ENCODE data around the gene MRPL55.

MRPL55 gene

DNA sequence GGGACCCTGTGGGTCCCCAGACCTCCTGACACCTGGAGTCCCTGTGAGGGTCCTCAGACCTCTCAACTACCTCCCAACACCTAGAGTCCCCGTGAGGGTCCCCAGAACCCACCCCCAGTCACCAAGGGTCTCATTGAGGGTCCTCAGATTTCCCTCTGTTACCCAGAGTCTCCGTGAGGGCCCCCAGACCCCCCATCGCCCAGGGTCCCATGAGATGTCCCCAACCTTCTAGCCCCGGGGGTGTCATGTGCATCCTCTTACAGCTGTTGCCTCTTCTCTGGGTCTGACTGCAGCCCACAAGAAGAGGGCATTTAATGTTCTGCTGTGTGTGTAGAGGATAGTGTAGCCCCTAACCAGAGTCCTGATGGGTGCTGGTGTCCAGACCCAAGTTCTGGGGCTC lies 38.7 kb upstream of the MRPL55 start:
- DNase-seq (ENCODE audit: low read depth in 3 of 3): no peak

DNA sequence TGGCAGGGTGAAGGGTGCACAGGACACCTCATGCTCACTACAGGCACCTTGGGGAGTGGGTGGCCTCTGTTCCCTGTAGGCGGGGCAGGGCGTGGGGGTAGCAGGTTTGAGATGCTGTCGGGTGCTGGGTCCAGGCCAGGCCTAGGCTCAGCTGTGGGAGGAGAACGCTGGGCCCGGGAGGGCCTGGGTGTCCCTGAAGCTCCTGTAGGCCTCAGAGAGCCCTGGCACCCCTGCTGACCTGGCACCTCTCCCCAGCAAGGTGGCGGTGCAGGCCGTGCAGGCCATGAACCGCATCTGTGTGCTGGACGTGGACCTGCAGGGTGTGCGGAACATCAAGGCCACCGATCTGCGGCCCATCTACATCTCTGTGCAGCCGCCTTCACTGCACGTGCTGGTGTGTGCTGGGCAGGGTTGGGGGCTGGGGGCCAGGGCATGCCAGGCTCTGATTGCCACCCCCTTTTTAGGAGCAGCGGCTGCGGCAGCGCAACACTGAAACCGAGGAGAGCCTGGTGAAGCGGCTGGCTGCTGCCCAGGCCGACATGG lies 38.1 kb upstream of the MRPL55 start:
- DNase-seq (ENCODE audit: low read depth in 3 of 3): no peak

DNA sequence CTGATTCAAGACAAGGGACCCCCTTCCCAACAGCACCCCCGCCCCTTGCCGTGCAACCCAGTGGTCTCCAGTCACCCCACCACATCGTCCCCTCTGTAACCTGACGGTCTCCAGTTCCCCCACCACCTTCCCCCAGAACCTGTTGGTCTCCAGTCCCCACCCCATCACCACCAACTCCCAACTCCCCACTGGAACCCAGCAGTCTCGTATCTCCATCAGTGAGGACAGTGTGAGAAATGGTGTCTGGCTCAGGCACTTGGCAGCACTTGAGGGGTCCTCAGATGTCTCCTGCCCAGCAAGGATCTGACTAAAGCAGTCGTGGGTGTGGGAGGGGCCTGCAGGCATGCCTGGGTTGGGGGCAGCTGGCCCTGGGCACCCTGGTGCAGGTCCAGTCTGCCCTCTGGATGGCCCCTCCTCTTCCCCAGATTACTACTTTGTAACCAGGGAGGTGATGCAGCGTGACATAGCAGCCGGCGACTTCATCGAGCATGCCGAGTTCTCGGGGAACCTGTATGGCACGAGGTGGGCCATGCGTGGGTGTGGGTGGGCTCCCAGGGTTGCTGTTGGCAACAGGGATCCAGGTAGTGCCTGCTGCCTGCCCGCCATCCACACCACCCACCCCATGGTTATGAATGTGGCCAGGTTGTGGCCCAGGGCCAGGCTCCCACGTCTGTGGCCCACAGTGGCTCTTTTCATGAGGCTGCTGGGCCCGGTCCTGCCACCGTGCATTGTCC lies 37.5 kb upstream of the MRPL55 start:
- DNase-seq (ENCODE audit: low read depth in 3 of 3): no peak

- DNase-seq (ENCODE audit: low read depth in 3 of 3): no peak
Observed at GRCh38 chr1:228145463-228146416, 36.6 kb upstream of the MRPL55 start.

- DNase-seq (ENCODE audit: low read depth in 3 of 3): no peak
Observed at GRCh38 chr1:228144993-228145343, 35.9 kb upstream of the MRPL55 start.

DNA sequence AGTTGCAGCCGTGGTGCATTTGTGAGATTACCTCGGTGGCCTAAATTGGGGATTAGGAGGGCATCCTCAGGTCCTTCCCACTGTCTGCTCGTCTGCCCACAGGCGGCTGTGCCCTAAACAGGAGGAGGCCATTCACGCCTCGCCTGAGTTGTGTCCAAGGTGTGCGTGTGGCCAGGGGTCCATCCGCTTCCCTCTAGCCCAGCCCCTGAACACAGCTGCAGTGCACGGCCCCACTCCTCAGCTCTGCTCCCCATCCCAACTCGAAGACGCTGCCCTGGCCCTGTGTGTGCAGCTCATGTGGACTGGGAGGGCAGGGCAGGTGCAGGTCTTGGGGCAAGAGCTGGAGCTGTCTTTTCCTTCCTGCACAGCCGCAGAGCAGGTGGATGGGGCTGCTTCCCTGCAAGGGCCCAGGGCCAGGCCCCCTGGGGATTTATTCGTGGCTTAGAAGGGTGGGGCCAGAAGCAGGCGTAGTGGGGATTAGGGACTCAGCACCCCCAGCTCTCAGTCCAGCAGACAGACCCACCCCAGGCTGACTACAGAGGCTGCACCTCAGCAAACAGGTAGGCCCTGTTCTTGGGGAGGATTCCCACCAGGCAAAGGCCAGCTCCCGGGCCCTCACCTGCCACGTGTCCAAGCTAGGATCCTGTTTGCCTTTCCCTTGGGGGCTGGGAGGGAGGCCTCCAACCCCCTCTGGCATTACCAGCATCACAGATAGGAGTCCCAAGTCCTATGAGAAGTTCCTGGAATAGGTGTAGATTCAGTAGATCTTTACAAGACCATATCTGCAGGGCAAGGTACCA lies 35.3 kb upstream of the MRPL55 start:
- no peak for DNase-seq (ENCODE audit: low read depth in 3 of 3)

DNA sequence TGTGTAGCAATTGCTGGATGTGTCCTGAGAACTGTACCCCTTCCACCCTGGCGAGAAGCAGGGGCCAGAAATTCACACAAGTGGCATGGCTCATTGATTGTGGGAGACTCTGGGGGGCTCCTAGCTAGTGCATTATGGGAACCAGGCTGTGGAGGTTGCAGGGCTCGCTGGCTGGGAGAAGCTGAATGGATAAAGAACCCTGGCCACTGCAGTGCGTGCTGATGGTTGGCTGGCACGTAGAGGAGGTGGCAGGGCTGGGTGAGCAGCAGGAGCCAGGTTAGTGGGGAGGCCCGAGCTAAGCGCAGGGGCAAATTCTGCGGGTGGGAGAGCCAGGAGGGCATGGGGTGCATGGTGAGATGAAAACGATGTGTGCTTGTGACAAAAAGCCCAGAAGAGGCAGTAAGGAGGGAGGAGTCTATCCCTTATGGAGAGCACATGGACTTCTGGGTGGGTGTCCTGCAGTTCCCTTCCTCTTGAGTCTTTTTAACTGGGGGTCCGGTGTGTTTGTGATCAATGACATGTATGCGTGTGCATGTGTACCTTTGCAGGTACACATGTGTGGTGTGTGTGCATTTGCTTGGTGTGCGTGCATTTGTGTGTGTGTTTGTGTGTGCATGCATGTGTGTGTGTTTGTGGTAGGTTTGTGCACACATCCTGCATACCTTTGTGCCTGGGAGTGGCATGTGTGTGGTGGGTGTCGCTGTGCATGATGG lies 34.5 kb upstream of the MRPL55 start:
- no peak for DNase-seq (ENCODE audit: low read depth in 3 of 3)

GRCh38 chr1:228142701-228143136 lies 33.6 kb upstream of the MRPL55 start:
- DNase-seq (ENCODE audit: low read depth in 3 of 3): no peak

- DNase-seq (ENCODE audit: low read depth in 3 of 3): no peak
Observed at GRCh38 chr1:228142155-228142691, 33.1 kb upstream of the MRPL55 start.

DNA sequence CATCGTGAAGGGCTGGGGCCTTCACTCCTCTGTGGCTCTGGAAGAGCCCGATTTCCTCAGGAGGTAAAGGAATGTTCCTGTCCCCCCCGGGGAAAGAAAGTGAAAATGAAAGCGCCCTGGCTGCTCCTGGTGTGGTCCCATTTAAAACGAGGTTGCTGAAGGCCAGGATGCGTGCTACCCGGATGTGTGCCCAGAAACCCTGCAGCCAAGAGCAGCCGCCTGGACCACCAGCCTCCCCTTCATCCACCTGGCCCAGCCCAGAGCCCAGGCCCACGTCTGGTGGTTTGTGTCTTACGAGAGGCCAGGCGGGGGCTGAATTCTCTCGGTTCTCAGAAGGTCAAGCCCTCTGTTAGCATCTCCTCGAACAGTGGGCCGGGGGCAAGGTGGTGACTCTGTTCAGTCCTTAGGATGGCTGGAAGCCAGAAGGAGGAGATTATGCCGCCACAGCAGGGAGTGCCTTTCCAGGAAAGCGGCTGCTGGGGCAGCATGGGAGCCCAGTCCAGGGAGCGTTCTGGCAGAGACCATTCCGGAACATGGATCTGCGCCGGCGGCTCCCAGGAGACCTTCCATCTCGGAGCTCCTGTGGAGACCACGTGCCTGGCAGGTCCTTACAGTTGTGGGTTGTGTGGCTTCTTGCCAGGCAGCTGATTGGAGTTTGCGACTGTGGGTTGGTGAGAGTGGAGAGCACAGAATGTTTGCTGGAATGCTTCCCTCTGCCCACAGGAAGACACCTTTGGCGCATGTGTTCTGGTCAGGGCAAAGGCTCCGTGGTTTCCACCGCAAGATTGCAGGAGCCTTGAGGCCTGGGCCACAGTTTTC lies 32.3 kb upstream of the MRPL55 start:
- peak in 1 of 3 experiments; percentile 25 for DNase-seq (ENCODE audit: low read depth in 3 of 3)

GRCh38 chr1:228140724-228141225 lies 31.7 kb upstream of the MRPL55 start:
- no peak for DNase-seq (ENCODE audit: low read depth in 3 of 3)

GRCh38 chr1:228139931-228140723 lies 31.0 kb upstream of the MRPL55 start, which contains the start of gene GUK1:
TSS of gene GUK1 (plus strand) at chr1:228140279. CDS start at chr1:228140303, 24 bp downstream.
- peak; percentile 100 for DNase-seq (ENCODE audit: low read depth in 3 of 3)

DNA sequence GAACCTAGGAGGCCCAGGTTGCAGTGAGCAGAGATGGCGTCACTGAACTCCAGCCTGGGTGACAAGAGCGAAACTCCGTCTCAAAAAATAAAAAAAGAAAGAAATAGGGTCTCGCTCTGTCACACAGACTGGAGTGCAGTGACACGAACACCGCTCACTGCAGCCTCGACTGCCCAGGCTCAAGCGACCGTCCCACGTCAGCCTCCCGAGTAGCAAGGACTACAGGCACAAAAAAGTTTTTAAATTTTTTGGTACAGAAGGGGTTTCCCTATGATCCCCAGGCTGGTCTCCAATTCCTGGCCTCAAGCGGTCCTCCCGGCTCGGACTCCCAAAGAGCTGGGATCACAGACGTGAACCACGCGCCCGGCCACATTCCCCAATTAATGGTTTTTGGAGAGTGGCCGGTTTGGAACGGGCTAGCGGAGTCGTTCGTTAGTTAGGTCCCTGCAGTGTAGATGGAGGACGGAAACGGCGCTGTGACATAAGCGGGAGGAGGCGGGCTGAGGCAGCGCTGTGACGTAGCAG lies 30.4 kb upstream of the MRPL55 start:
- no peak for DNase-seq (ENCODE audit: low read depth in 3 of 3)

DNA sequence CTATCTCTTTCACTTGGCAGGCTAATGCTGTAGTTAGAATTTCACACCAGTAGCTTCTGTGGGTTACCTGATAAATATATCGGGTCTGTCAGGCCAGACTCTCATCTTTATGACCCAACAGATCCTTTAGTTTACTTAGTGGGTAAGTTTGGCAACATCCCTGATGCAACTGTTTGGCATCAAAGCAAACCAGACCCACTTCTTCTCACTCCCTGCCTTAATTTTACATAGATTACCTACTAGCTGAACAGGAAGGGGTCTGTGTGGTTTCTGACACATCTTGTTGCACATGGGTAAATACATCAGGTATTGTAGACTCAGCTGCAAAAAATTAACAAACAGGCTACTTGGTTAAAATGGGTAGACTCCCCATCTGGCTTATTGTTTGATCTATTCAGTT lies 27.8 kb upstream of the MRPL55 start:
- no peak for DNase-seq (ENCODE audit: low read depth in 3 of 3)

GRCh38 chr1:228134591-228134990 lies 25.5 kb upstream of the MRPL55 start:
- DNase-seq (ENCODE audit: low read depth in 3 of 3): no peak

GRCh38 chr1:228131766-228132165 lies 22.7 kb upstream of the MRPL55 start:
- DNase-seq (ENCODE audit: low read depth in 3 of 3): no peak

DNA sequence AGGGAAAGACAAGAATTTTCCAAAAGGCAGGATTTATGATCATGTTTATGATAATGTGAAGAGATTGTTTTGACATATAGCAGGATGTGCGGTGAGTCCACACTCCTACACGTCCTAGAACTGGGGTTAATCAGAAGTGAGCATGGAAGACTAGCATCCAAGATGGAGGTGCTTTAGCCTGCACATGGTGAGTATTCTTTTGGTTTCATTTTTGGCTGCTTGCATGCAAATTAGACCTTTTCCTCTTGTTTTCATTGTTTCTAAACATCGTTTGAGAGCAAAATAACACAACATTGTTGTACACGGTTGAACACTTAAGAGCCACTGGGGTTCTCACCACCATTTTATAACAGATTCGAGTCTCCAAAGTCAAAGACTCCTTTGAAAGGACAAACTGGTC lies 16.1 kb upstream of the MRPL55 start:
- DNase-seq (ENCODE audit: low read depth in 3 of 3): no peak

DNA sequence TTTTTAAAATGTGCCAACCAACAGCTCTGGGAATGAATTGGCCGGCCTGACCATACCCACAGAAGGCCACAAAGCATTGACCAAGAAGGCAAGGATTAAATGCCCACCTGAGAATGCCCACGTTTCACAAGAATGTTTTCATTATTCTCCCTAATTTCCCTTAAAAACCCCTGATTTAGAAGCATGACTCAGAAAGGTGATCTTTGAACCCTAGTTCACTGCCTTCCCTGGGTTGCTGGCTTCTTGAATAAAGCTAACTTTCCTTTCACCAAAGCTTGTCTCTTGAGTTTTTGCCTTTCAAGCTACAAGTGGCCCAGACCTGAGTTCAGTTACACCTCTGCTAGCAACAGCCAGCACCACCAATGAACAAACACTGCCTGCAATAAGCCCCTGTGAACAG lies 14.4 kb upstream of the MRPL55 start:
- no peak for DNase-seq (ENCODE audit: low read depth in 3 of 3)
